OCI-LY7 (cell line): ENCODE results near the gene NRROS. TPM values are rescaled to one million over a fixed set of nuclear protein-coding genes. Genes with fewer than 3 reads are reported as not detected.
A peak's percentile ranks its signal among the peaks of the same experiment; 100 is the strongest.

Source experiments
- BruUV-seq: library from RNA; stranded (reverse); fragments of 400-500 nt; replicated peaks from 2 replicates; lab custom pipeline; 2021; lab: Mats Ljungman, UMichigan
- CTCF ChIA-PET: fragments of 300-600 bp; sonication (Branson Sonifier 250); formaldehyde crosslinking; loops from one replicate; lab custom pipeline; 2022; ENCODE audit warnings: antibody characterized with exemption; ENCODE audit not compliant: unreplicated experiment; lab: Charles Lee
- POLR2A ChIA-PET: fragments of 300-600 bp; sonication (Branson Sonifier 250); formaldehyde crosslinking; loops from one replicate; lab custom pipeline; 2022; ENCODE audit warnings: antibody characterized with exemption; lab: Charles Lee
- DNase-seq: peaks from one replicate; pipeline ENCODE4 v3.0.0-alpha.2; 2015; ENCODE audit warnings: low spot score
- H2AFZ ChIP-seq: fragments of 200-600 bp; sonication (generic), shearing (Covaris generic); 2 replicates; pipeline ENCODE4 v1.6.1; 2014; ENCODE audit warnings: mild to moderate bottlenecking, antibody characterized with exemption, low read length, moderate library complexity
- H3K27ac ChIP-seq: fragments of 200-600 bp; sonication (generic); 2 replicates; pipeline ENCODE4 v1.5.1; 2014; ENCODE audit warnings: mixed run types, low read depth, mild to moderate bottlenecking, moderate library complexity, low read length, inconsistent platforms; ENCODE audit not compliant: poor library complexity, severe bottlenecking
- H3K36me3 ChIP-seq: fragments of 200-600 bp; sonication (generic); 2 replicates; pipeline ENCODE4 v1.6.1; 2014; ENCODE audit warnings: mild to moderate bottlenecking, antibody characterized with exemption, low read length, moderate library complexity, mixed read lengths; ENCODE audit not compliant: insufficient read depth
- H3K4me1 ChIP-seq: fragments of 200-600 bp; sonication (generic); 2 replicates; pipeline ENCODE4 v1.5.1; 2014; ENCODE audit warnings: mild to moderate bottlenecking, low read length; ENCODE audit not compliant: insufficient read depth, poor library complexity, severe bottlenecking
- H3K4me2 ChIP-seq: fragments of 200-600 bp; sonication (generic); 2 replicates; pipeline ENCODE4 v1.6.1; 2014; ENCODE audit warnings: mild to moderate bottlenecking, low read length
- H3K4me3 ChIP-seq: fragments of 200-600 bp; sonication (generic); 2 replicates; pipeline ENCODE4 v1.5.1; 2014; ENCODE audit warnings: mild to moderate bottlenecking, low read depth, low read length; ENCODE audit not compliant: poor library complexity, severe bottlenecking
- H3K79me2 ChIP-seq: fragments of 200-600 bp; sonication (generic); 2 replicates; pipeline ENCODE4 v1.6.1; 2016; ENCODE audit warnings: low read depth, mild to moderate bottlenecking, low read length, moderate library complexity, mixed read lengths; ENCODE audit not compliant: insufficient read depth
- H3K9me2 ChIP-seq: fragments of 200-600 bp; sonication (generic); 2 replicates; pipeline ENCODE4 v1.6.1; 2016; ENCODE audit warnings: mild to moderate bottlenecking, low read length, mixed read lengths; ENCODE audit not compliant: insufficient read depth
- H3K9me3 ChIP-seq: fragments of 200-600 bp; sonication (generic); 2 replicates; pipeline ENCODE4 v1.6.1; 2014; ENCODE audit warnings: mild to moderate bottlenecking, mixed run types, low read length, mixed read lengths
- H4K20me1 ChIP-seq: fragments of 200-600 bp; sonication (generic); 2 replicates; pipeline ENCODE4 v1.6.1; 2014; ENCODE audit warnings: mild to moderate bottlenecking, antibody characterized with exemption, low read length, moderate library complexity, mixed read lengths; ENCODE audit not compliant: insufficient read depth
- CTCF ChIP-seq: fragments of 200-600 bp; sonication (generic); conservative IDR thresholded peaks from 2 replicates; pipeline ENCODE4 v1.5.1; 2014; ENCODE audit warnings: mild to moderate bottlenecking, antibody characterized with exemption, low read length, moderate library complexity, mixed read lengths
- EZH2phosphoT487 ChIP-seq: fragments of 200-600 bp; sonication (generic); IDR thresholded peaks from 2 replicates; pipeline ENCODE4 v1.6.1; 2018; ENCODE audit warnings: low read depth, borderline replicate concordance, mild to moderate bottlenecking, mixed run types, antibody characterized with exemption, low read length, moderate library complexity, mixed read lengths
- intact Hi-C: fragments of 100-400 bp; cut with micrococcal nuclease; formaldehyde crosslinking; loops from one replicate; pipeline ENCODE4 v1.10.0; 2022; ENCODE audit not compliant: unreplicated experiment
- total RNA-seq, 2 experiments: library from RNA; depleted of rRNA in 1 of 2; stranded (reverse); fragments of >200 nt in 1 of 2; shearing (Covaris generic) in 1 of 2; gene quantifications; 2 replicates each; pipeline ENCODE4 v1.2.3, GENCODE V29; 2014 to 2022

NRROS gene
- total RNA-seq, 2 experiments from 2014 or later: 1.1 to 3.8 TPM

- ChIA-PET CTCF (no interaction called here), POLR2A (no interaction called here)
- Histone ChIP-seq H3K79me2 (no peaks in the 10 kb centered on the region), H3K9me2 (no peaks in the 10 kb centered on the region), H4K20me1 (no peaks in the 10 kb centered on the region), H3K36me3 (no peaks in the 10 kb centered on the region), H3K4me3 (no peak overlapping the region), H3K27ac (no peak overlapping the region), H3K4me2 (no peak overlapping the region), H2AFZ (no peak overlapping the region), H3K4me1 (peaks cover 16% of the 10 kb centered on the region), H3K9me3 (no peaks in the 10 kb centered on the region)
- no TSS peak for BruUV-seq
- no peak for TF ChIP-seq CTCF
- TF ChIP-seq EZH2phosphoT487: no peak
- intact Hi-C loops: no loop called here
- no peak for DNase-seq
These were observed 11.6 kb upstream of the NRROS start for GRCh38 chr3:196627918-196628231.

- Histone ChIP-seq H4K20me1 (no peaks in the 10 kb centered on the region), H3K79me2 (no peaks in the 10 kb centered on the region), H3K36me3 (no peaks in the 10 kb centered on the region), H2AFZ (no peak overlapping the region), H3K4me3 (no peak overlapping the region), H3K9me3 (no peaks in the 10 kb centered on the region), H3K4me2 (no peak overlapping the region), H3K4me1 (peaks cover 30% of the 10 kb centered on the region), H3K27ac (no peak overlapping the region), H3K9me2 (no peaks in the 10 kb centered on the region)
- DNase-seq: no peak
- CTCF ChIA-PET: no interaction called here
- BruUV-seq: no TSS peak
- TF ChIP-seq EZH2phosphoT487: no peak
- no peak for TF ChIP-seq CTCF
- POLR2A ChIA-PET: interaction anchor here (0.7 to 1.1 kb wide), 3 partner anchors 8 to 157 kb away, joined by 3 read pairs; no protein-coding TSS in a partner anchor
- intact Hi-C loops: no loop called here
These were observed 10.3 kb upstream of the NRROS start for GRCh38 chr3:196629228-196629627.

- intact Hi-C loops: loop anchor here (1.0 to 10.0 kb wide), 4 partner anchors 12 to 663 kb away; partner anchors contain the start of gene DLG1
- no TSS peak for BruUV-seq
- no peaks in the 10 kb centered on the region for H3K9me3 ChIP-seq
- H3K4me3 ChIP-seq: peak overlapping the region; percentile 68
- H3K36me3 ChIP-seq: no peaks in the 10 kb centered on the region
- CTCF ChIA-PET: interaction anchor here (0.9 kb wide), 1 partner anchor 22 kb away, joined by 4 read pairs; no protein-coding TSS in a partner anchor
- H3K9me2 ChIP-seq: no peaks in the 10 kb centered on the region
- peaks cover 34% of the 10 kb centered on the region for H3K4me1 ChIP-seq
- H3K79me2 ChIP-seq: no peaks in the 10 kb centered on the region
- POLR2A ChIA-PET: interaction anchor here (0.6 to 1.4 kb wide), 7 partner anchors 11 to 227 kb away, joined by 3 to 9 read pairs (median 3); partner anchors contain the start of genes CEP19 and PIGX
- TF ChIP-seq EZH2phosphoT487 (no peak), CTCF (no peak)
- peak overlapping the region; percentile 70 for H3K27ac ChIP-seq
- no peaks in the 10 kb centered on the region for H4K20me1 ChIP-seq
- peak overlapping the region; percentile 76 for H3K4me2 ChIP-seq
- peak overlapping the region; percentile 62; the same call in 1 of the 2 replicates for H2AFZ ChIP-seq
- DNase-seq: no peak
These were observed 7.8 kb upstream of the NRROS start for GRCh38 chr3:196631682-196632045.
